ENCODE measurements around the gene CYTH3.

DNA sequence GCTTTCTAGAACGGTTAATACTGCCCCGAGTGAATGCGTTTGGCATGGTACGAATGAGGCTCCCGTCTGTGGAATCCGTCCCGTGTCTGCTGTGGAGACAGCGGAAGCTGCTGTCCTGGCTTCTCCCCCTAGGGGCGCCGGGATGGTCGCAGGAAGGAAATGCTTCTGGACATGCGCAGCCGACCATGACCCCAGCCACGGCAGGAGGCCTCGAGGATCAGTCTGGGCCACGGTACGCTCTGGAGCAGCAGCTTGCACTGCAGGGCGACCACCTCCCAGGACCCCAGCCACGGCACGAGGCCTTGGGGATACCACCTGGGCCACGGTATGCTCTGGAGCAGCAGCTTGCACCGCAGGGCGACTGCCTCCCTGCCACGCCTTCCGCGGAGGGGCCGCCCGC, 107.9 kb downstream of the CYTH3 start:
- TF ChIP-seq, protein P1, sequence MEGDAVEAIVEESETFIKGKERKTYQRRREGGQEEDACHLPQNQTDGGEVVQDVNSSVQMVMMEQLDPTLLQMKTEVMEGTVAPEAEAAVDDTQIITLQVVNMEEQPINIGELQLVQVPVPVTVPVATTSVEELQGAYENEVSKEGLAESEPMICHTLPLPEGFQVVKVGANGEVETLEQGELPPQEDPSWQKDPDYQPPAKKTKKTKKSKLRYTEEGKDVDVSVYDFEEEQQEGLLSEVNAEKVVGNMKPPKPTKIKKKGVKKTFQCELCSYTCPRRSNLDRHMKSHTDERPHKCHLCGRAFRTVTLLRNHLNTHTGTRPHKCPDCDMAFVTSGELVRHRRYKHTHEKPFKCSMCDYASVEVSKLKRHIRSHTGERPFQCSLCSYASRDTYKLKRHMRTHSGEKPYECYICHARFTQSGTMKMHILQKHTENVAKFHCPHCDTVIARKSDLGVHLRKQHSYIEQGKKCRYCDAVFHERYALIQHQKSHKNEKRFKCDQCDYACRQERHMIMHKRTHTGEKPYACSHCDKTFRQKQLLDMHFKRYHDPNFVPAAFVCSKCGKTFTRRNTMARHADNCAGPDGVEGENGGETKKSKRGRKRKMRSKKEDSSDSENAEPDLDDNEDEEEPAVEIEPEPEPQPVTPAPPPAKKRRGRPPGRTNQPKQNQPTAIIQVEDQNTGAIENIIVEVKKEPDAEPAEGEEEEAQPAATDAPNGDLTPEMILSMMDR (IDR thresholded peaks at IDR 0.05), result no peak
- no peak for TF ChIP-seq POLR2A (IDR thresholded peaks at IDR 0.05)
